ENCODE measurements around the gene BPIFB4. TPM values are rescaled to one million over a fixed set of nuclear protein-coding genes. Genes with fewer than 3 reads are reported as not detected.

The BPIFB4 gene
- total and polyA plus RNA-seq, 2 donors (not counting 1 experiment from before 2014, with no cell fraction given), result not detected

DNA sequence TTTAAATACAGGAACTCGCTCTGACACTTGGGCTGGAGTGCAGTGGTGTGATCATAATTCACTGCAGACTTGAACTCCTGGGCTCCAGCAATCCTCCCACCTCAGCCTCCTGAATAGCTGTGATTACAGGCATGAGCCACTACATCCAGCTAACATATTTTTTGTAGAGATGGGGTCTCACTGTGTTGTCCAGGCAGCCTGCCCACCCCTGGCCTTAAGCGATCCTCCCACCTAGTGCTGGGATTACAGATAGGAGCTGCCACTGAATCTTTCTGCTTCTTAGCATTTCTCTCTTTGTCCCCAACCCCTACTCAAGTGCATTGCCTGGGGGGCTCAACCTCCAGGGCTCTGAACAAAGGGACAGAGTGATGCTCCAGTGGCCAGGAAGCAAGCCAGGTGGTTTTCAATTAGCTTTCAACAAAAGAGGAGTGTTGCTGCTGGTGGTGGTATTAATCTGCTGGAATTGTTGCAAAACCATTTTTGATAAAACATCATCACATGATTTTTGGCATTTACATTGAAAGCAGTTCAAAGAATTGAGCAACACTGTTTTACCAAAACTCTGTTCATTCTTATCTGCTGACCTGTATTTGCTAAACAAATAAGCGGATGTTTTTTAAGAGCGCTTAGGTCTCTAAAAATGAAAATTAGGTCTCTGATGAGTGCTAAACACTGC lies 48.1 kb downstream of the BPIFB4 start:
- DNase-seq (ENCODE audit: low read depth in 2 of 2), result no peak
- H3K9me3 ChIP-seq (ENCODE audit: control insufficient read depth, insufficient read depth, low read depth, low read length), result no peaks in the 10 kb centered on the region
- H3K36me3 ChIP-seq (ENCODE audit: control insufficient read depth, insufficient read depth, low read length), result no peaks in the 10 kb centered on the region
- H3K4me1 ChIP-seq (ENCODE audit: control insufficient read depth, extremely low read depth, insufficient read depth, low read length), result no peaks in the 10 kb centered on the region
- no peak overlapping the region for H3K27ac ChIP-seq (ENCODE audit: insufficient read depth, low read length)
- TF ChIP-seq EZH2 (IDR thresholded peaks at IDR 0.05; ENCODE audit: low read length, missing control alignments), result no peak
- TF ChIP-seq, protein P1, sequence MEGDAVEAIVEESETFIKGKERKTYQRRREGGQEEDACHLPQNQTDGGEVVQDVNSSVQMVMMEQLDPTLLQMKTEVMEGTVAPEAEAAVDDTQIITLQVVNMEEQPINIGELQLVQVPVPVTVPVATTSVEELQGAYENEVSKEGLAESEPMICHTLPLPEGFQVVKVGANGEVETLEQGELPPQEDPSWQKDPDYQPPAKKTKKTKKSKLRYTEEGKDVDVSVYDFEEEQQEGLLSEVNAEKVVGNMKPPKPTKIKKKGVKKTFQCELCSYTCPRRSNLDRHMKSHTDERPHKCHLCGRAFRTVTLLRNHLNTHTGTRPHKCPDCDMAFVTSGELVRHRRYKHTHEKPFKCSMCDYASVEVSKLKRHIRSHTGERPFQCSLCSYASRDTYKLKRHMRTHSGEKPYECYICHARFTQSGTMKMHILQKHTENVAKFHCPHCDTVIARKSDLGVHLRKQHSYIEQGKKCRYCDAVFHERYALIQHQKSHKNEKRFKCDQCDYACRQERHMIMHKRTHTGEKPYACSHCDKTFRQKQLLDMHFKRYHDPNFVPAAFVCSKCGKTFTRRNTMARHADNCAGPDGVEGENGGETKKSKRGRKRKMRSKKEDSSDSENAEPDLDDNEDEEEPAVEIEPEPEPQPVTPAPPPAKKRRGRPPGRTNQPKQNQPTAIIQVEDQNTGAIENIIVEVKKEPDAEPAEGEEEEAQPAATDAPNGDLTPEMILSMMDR (conservative IDR thresholded peaks at IDR 0.05 in 1 of 2, IDR thresholded peaks at IDR 0.05 in 1 of 2; ENCODE audit: low read depth in 1 of 2, low read length in 2 of 2), result no peak
- H3K4me2 ChIP-seq (ENCODE audit: extremely low read depth, insufficient read depth, low read length), result no peak overlapping the region
- H3K27me3 ChIP-seq (ENCODE audit: control insufficient read depth, insufficient read depth, low read length), result no peaks in the 10 kb centered on the region
- no peak overlapping the region for H3K4me3 ChIP-seq (replicated peaks in 1 of 4; ENCODE audit: control extremely low read depth in 1 of 4, insufficient read depth in 1 of 4, low read depth in 3 of 4, low read length in 4 of 4)
- no peaks in the 10 kb centered on the region for H3K79me2 ChIP-seq (ENCODE audit: control insufficient read depth, insufficient read depth, low read length)
- H3K9ac ChIP-seq (ENCODE audit: insufficient read depth, low read length), result no peak overlapping the region
- no peaks in the 10 kb centered on the region for H4K20me1 ChIP-seq (ENCODE audit: control insufficient read depth, extremely low read depth, insufficient read depth, low read length)
- H2AFZ ChIP-seq (ENCODE audit: low read length), result no peak overlapping the region

DNA sequence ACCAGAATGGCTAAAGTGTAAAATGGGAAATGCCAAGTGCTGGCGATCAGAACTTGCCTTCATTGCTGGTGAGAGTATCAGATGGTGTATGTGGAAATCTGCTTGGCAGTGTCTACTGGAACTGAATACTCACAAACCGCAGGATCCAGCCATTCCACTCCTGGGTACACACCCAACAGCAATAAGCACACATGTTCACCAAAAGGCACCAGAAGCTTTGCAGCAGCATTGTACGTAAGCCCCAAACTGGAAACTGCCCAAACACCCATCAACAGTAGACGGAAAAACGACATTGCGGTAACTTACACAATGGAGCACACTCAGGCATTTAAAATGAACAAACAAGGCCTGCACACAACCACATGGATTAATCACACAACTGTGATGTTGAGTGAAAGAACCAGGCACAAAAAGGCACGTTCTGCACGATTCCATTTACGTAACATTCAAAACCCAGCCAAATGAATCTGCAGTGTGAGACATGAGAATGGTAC lies 51.2 kb downstream of the BPIFB4 start:
- Histone ChIP-seq H3K4me1 (ENCODE audit: control insufficient read depth, extremely low read depth, insufficient read depth, low read length) (no peaks in the 10 kb centered on the region), H3K9ac (ENCODE audit: insufficient read depth, low read length) (no peak overlapping the region), H2AFZ (ENCODE audit: low read length) (no peak overlapping the region), H3K79me2 (ENCODE audit: control insufficient read depth, insufficient read depth, low read length) (no peaks in the 10 kb centered on the region), H3K9me3 (ENCODE audit: control insufficient read depth, insufficient read depth, low read depth, low read length) (no peaks in the 10 kb centered on the region), H3K27me3 (ENCODE audit: control insufficient read depth, insufficient read depth, low read length) (no peaks in the 10 kb centered on the region), H3K4me3 (replicated peaks in 1 of 4; ENCODE audit: control extremely low read depth in 1 of 4, insufficient read depth in 1 of 4, low read depth in 3 of 4, low read length in 4 of 4) (no peak overlapping the region), H3K27ac (ENCODE audit: insufficient read depth, low read length) (no peak overlapping the region), H3K36me3 (ENCODE audit: control insufficient read depth, insufficient read depth, low read length) (no peaks in the 10 kb centered on the region), H3K4me2 (ENCODE audit: extremely low read depth, insufficient read depth, low read length) (no peak overlapping the region), H4K20me1 (ENCODE audit: control insufficient read depth, extremely low read depth, insufficient read depth, low read length) (no peaks in the 10 kb centered on the region)
- DNase-seq (ENCODE audit: low read depth in 2 of 2), result peak in 1 of 2 donors; percentile 57
- TF ChIP-seq EZH2 (IDR thresholded peaks at IDR 0.05; ENCODE audit: low read length, missing control alignments), result no peak
- TF ChIP-seq, protein P1 (conservative IDR thresholded peaks at IDR 0.05 in 1 of 2, IDR thresholded peaks at IDR 0.05 in 1 of 2; ENCODE audit: low read depth in 1 of 2, low read length in 2 of 2), result no peak

GRCh38 chr20:33131949-33132473 lies 52.6 kb downstream of the BPIFB4 start:
- Histone ChIP-seq H3K9me3 (ENCODE audit: control insufficient read depth, insufficient read depth, low read depth, low read length) (no peaks in the 10 kb centered on the region), H3K79me2 (ENCODE audit: control insufficient read depth, insufficient read depth, low read length) (no peaks in the 10 kb centered on the region), H3K4me1 (ENCODE audit: control insufficient read depth, extremely low read depth, insufficient read depth, low read length) (no peaks in the 10 kb centered on the region), H3K27ac (ENCODE audit: insufficient read depth, low read length) (no peak overlapping the region), H4K20me1 (ENCODE audit: control insufficient read depth, extremely low read depth, insufficient read depth, low read length) (no peaks in the 10 kb centered on the region), H3K4me3 (replicated peaks in 1 of 4; ENCODE audit: control extremely low read depth in 1 of 4, insufficient read depth in 1 of 4, low read depth in 3 of 4, low read length in 4 of 4) (no peak overlapping the region), H3K36me3 (ENCODE audit: control insufficient read depth, insufficient read depth, low read length) (no peaks in the 10 kb centered on the region), H3K27me3 (ENCODE audit: control insufficient read depth, insufficient read depth, low read length) (no peaks in the 10 kb centered on the region), H3K9ac (ENCODE audit: insufficient read depth, low read length) (no peak overlapping the region), H3K4me2 (ENCODE audit: extremely low read depth, insufficient read depth, low read length) (no peak overlapping the region), H2AFZ (ENCODE audit: low read length) (no peak overlapping the region)
- no peak for DNase-seq (ENCODE audit: low read depth in 2 of 2)
- TF ChIP-seq, protein P1 (conservative IDR thresholded peaks at IDR 0.05 in 1 of 2, IDR thresholded peaks at IDR 0.05 in 1 of 2; ENCODE audit: low read depth in 1 of 2, low read length in 2 of 2), result no peak
- no peak for TF ChIP-seq EZH2 (IDR thresholded peaks at IDR 0.05; ENCODE audit: low read length, missing control alignments)

Data from fibroblast of lung (primary cell).